Parathyroid adenoma (tissue), 2 donors: ENCODE results near the gene LNP1.

Source experiments
- H2AFZ ChIP-seq: fragments of 300-600 bp; sonication (generic); one replicate; pipeline ENCODE4 v1.7.0; 2017; ENCODE audit warnings: antibody characterized with exemption, mild to moderate bottlenecking
- H3K27ac ChIP-seq: fragments of 300-600 bp; sonication (generic); one replicate; pipeline ENCODE4 v1.7.0; 2017
- H3K27me3 ChIP-seq: fragments of 300-600 bp; sonication (generic); one replicate; pipeline ENCODE4 v1.7.0; 2017; ENCODE audit warnings: low read length; ENCODE audit not compliant: control insufficient read depth, insufficient read depth
- H3K36me3 ChIP-seq: fragments of 300-600 bp; sonication (generic); one replicate; pipeline ENCODE4 v1.7.0; 2017; ENCODE audit warnings: low read length; ENCODE audit not compliant: control insufficient read depth, insufficient read depth
- H3K4me1 ChIP-seq: fragments of 300-600 bp; sonication (generic); one replicate; pipeline ENCODE4 v1.7.0; 2017; ENCODE audit warnings: control low read depth
- H3K4me2 ChIP-seq: fragments of 300-600 bp; sonication (generic); one replicate; pipeline ENCODE4 v1.7.0; 2017; ENCODE audit warnings: low read length
- H3K4me3 ChIP-seq: fragments of 300-600 bp; sonication (generic); one replicate; pipeline ENCODE4 v1.7.0; 2017; ENCODE audit warnings: low read depth, low read length
- H3K79me2 ChIP-seq: fragments of 300-600 bp; sonication (generic); one replicate; pipeline ENCODE4 v1.7.0; 2017; ENCODE audit warnings: control low read depth
- H3K9ac ChIP-seq: fragments of 300-600 bp; sonication (generic); one replicate; pipeline ENCODE4 v1.7.0; 2017; ENCODE audit warnings: mild to moderate bottlenecking
- H3K9me3 ChIP-seq: fragments of 300-600 bp; sonication (generic); one replicate; pipeline ENCODE4 v1.7.0; 2017; ENCODE audit warnings: low read length; ENCODE audit not compliant: control insufficient read depth
- CTCF ChIP-seq: fragments of 300-600 bp; sonication (generic); IDR thresholded peaks from one replicate; pipeline ENCODE4 v1.7.0; 2017; ENCODE audit warnings: antibody characterized with exemption, mild to moderate bottlenecking
- donor health status: primary hyperparathyroidism.

LNP1 gene

GRCh38 chr3:100368441-100368840 lies 32.9 kb upstream of the LNP1 start:
- Histone ChIP-seq H3K36me3 (no peaks in the 10 kb centered on the region), H3K4me2 (no peak overlapping the region), H3K4me3 (no peak overlapping the region), H3K9ac (no peak overlapping the region), H3K79me2 (no peaks in the 10 kb centered on the region), H3K9me3 (no peaks in the 10 kb centered on the region), H3K4me1 (no peaks in the 10 kb centered on the region), H2AFZ (no peak overlapping the region), H3K27ac (no peak overlapping the region), H3K27me3 (no peaks in the 10 kb centered on the region)
- no peak for TF ChIP-seq CTCF

GRCh38 chr3:100370756-100371155 lies 30.6 kb upstream of the LNP1 start:
- H3K4me3 ChIP-seq = no peak overlapping the region
- no peak overlapping the region for H3K4me2 ChIP-seq
- H3K79me2 ChIP-seq = no peaks in the 10 kb centered on the region
- no peaks in the 10 kb centered on the region for H3K9me3 ChIP-seq
- TF ChIP-seq CTCF = no peak
- H3K27ac ChIP-seq = no peak overlapping the region
- no peaks in the 10 kb centered on the region for H3K36me3 ChIP-seq
- no peaks in the 10 kb centered on the region for H3K4me1 ChIP-seq
- no peak overlapping the region for H3K9ac ChIP-seq
- no peak overlapping the region for H2AFZ ChIP-seq
- no peaks in the 10 kb centered on the region for H3K27me3 ChIP-seq

GRCh38 chr3:100374521-100374920 lies 26.8 kb upstream of the LNP1 start:
- Histone ChIP-seq H3K4me1 (no peaks in the 10 kb centered on the region), H2AFZ (no peak overlapping the region), H3K4me2 (no peak overlapping the region), H3K79me2 (no peaks in the 10 kb centered on the region), H3K9ac (no peak overlapping the region), H3K27ac (no peak overlapping the region), H3K27me3 (no peaks in the 10 kb centered on the region), H3K36me3 (no peaks in the 10 kb centered on the region), H3K4me3 (no peak overlapping the region), H3K9me3 (no peaks in the 10 kb centered on the region)
- TF ChIP-seq CTCF = no peak

GRCh38 chr3:100376301-100376700 lies 25.0 kb upstream of the LNP1 start:
- H3K4me2 ChIP-seq = no peak overlapping the region
- no peak overlapping the region for H3K4me3 ChIP-seq
- H3K27ac ChIP-seq = no peak overlapping the region
- H3K36me3 ChIP-seq = no peaks in the 10 kb centered on the region
- no peaks in the 10 kb centered on the region for H3K4me1 ChIP-seq
- no peak overlapping the region for H3K9ac ChIP-seq
- no peaks in the 10 kb centered on the region for H3K9me3 ChIP-seq
- no peak for TF ChIP-seq CTCF
- no peaks in the 10 kb centered on the region for H3K27me3 ChIP-seq
- H3K79me2 ChIP-seq = peaks cover 3% of the 10 kb centered on the region
- no peak overlapping the region for H2AFZ ChIP-seq

- peaks cover 14% of the 10 kb centered on the region for H3K79me2 ChIP-seq
- no peaks in the 10 kb centered on the region for H3K9me3 ChIP-seq
- H3K27ac ChIP-seq = no peak overlapping the region
- no peak overlapping the region for H2AFZ ChIP-seq
- H3K4me2 ChIP-seq = no peak overlapping the region
- no peak overlapping the region for H3K9ac ChIP-seq
- no peak overlapping the region for H3K4me3 ChIP-seq
- H3K36me3 ChIP-seq = peaks cover 4% of the 10 kb centered on the region
- TF ChIP-seq CTCF = no peak
- no peaks in the 10 kb centered on the region for H3K27me3 ChIP-seq
- peaks cover 5% of the 10 kb centered on the region for H3K4me1 ChIP-seq
These were observed 16.4 kb upstream of the LNP1 start for GRCh38 chr3:100384733-100385525.
